NCI-H2196 treated with DMSO at 0.1 percent for 48 hours (cell line): ENCODE results near the gene SH3BP5L.
"Not testable (repeated sequence)": the region's sequence is repeated elsewhere in the genome, so short reads cannot be mapped to it uniquely, and the experiment has no call there.

Experiments
- DNase-seq: peaks from one replicate; lab custom pipeline; 2025; ENCODE audit not compliant: unreplicated experiment; lab: John Stamatoyannopoulos, UW

The SH3BP5L gene

DNA sequence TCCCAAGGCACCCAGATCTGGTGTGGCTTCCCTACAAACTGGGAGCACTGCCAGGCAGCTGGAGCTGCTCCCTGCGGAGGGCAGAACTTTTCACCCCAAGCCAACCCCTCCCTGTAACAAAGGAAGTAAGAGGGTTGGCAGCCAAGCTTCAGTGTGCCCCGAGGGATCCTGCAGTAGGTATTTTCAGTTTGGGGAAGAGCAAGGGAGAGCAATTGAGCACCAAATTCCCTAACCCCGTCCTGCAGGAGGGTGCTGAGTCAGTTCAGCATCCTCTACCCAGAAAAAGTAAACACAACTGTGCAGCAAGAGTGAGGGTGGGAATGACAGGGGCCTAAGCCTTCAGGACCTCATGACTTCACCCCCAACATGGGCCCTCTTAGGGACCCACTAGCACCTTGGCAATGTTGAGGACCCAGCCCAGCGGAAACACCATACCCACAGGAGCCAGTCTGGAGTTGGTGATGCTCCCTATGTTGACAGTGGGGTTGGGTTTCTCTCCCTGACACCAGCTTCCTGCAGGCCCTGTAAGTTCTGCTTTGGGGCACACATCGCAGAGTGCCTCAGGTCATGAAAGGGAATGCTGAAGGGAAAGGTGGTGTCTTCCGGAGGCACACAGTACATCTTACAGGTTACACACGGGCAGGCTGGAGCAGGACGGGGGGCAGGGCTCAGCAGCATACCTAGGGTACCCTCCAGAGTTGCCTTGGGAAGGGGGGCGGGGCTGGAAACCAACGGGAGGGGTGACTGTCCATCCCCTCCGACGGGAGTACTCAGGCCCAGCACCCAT lies 14.8 kb downstream of the SH3BP5L start:
- no peak for DNase-seq

DNA sequence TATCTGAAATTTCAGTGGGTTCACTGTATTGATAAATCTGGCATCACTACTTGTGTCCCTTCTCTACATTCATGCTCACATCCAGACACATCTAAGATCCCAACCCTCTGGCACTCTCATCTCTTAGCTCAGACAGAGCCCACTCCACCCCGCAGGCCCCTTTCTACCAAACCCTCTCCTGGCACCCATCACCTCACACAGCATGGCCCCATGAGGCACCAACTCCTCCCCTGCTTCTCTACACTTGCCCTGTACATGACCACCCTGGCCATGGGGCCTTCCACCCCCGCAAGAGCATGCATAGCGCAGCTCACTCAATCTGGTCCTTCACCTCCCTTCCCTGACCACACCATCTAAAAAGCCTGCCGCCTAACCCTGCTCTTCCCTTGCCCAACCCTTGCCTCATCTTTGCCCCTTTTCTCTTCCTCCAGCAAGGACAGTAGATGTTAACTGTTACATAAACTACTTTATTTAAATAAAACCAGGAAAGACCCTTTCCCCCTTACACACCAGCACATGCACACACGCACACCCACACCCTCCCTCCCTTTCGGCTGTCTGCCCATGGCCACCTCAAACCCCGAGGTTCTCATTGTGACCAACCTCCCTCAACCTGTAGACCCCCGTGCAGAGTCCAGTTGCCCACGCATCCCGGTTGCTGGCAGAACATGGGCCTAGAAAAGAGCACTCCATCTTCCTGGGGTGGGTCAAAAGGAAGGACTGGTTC lies 15.6 kb downstream of the SH3BP5L start:
- no peak for DNase-seq

GRCh38 chr1:248808876-248809275 lies 16.8 kb downstream of the SH3BP5L start:
- DNase-seq = no peak

DNA sequence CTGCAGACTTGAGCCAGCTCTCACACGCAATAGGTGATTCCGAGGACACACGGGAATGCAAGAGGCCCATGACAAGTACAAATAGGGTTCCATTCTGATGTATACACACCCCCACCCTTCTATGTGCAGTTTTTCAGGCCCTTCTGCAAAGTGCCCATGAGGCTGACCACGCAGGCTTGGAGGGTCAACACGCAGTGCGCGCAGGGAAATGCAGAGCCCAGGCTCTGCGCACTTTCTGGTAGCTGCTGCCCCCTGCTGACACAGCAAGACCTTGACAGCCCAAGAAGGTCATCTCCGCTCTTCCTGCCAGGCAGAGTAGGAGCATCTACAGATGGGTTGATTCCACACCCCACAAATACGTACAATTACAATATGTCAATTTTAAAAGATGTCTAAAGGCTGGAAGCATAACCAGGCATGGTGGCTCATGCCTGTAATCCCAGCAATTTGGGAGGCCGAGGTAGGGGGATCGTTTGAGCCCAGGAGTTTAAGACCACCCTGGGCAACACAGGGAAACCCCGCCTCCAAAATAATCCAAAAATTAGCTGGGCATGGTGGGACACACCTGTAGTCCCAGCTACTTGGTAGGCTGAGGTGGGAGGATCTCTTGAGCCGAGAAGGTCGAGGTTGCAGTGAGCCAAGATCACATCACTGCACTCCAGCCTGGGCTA lies 18.5 kb downstream of the SH3BP5L start:
- no peak for DNase-seq

- no peak for DNase-seq
Measured at GRCh38 chr1:248805876-248806275, 19.8 kb downstream of the SH3BP5L start.

- DNase-seq = no peak
Measured at GRCh38 chr1:248804771-248805681, 20.7 kb downstream of the SH3BP5L start.

DNA sequence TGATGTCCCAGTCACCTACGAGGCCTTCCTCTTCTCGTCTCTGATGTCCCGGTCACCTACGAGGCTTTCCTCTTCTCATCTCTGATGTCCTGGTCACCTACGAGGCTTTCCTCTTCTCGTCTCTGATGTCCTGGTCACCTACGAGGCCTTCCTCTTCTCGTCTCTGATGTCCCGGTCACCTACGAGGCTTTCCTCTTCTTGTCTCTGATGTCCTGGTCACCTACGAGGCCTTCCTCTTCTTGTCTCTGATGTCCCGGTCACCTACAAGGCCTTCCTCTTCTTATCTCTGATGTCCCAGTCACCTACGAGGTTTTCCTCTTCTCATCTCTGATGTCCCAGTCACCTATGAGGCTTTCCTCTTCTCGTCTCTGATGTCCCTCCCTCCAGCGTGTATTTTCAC lies 22.2 kb downstream of the SH3BP5L start:
- not testable (repeated sequence) for DNase-seq

GRCh38 chr1:248802454-248802853 lies 23.3 kb downstream of the SH3BP5L start:
- no peak for DNase-seq

DNA sequence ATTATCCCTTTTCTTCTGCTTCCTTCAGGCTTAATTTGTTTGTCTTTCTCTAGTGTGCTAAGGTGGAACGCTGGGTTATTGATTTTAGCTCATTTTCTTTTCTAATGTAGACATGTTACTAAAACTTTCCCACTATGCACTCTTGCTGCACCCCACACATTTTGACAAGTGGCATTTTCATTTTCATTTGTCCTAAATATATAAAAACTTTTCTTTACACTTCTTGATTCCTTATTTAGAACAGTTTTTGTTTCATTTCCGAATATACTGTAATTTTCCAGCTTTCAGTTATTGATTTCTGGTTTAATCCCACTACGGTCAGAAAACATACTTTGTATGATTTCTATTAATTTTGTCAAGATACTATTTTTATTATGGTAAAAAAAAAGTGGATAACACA lies 25.3 kb downstream of the SH3BP5L start:
- no peak for DNase-seq

DNA sequence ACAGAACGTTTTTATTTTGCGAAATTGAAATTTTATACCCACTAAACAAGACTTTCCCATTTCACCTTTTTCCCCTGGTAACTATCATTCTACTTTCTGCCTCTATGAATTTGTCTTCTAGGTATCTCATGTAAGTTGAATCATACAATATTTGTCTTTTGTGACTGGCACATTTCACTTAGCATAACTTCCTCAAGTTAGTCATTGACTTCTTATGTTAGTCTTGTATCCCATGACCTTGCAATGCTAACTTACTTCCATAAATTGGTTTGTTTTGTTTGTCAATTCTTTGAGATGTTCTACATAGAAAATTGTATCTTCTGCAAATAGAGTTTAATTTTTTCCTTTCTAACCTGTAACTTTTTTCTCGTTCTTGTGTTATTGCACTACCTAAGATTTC lies 26.9 kb downstream of the SH3BP5L start:
- DNase-seq = no peak

GRCh38 chr1:248794663-248795062 lies 31.1 kb downstream of the SH3BP5L start:
- not testable (repeated sequence) for DNase-seq

DNA sequence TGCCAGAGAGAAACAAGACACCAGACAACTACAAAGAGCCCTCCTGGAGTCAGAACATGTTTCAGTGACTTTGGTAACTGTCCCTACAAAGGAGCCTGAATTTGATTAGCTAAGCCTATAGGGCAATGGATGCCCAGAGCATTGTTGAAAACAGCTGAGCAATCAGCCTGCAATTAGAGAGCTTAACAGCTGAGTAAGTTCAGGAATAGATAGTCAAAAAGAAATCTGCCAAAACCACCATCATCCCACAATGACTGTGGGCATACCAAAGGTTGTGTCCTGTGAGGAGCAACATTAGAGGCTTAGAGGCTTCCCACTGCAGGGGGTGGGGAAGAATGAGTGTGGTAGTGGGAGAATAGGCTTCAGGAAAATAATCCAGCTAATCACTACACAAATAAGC lies 32.1 kb downstream of the SH3BP5L start:
- no peak for DNase-seq

DNA sequence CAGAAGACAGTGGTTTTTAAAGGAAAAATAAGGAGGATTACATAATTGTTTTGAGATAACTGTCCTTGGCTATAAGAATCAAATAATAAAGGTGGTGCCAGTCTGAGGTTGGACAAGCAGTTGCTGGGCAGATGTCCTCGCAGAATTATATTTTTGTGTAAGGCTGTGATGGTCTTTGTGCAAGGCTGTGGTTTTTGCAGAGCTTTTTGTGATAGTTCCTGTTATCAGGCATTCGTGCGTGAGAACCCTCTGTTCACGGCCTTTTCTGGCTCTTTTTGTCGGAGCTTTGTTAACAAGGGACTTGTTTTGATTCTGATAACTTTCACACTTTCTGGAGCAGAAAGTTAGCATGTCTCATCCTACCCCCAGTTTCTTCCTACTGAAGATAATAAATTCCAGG lies 33.4 kb downstream of the SH3BP5L start:
- DNase-seq = no peak

DNA sequence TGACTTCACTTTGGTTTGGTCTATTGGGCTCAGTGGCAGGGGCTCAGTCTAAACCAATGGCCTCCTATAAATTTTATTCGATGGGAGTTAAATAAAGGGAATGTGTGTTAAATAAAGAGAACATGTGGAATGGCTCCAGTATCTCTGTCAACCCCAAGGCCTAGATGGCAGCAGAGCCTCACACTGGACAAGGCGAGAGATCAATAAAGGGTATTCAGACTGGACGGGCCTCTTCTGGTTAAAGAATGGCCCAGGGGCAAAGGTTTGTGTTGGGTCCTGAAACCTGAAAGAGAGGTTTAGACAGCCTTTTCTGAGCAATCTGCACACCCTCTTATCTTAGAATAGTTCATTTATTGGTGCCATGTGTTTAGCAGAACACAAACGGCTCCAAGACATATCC lies 34.7 kb downstream of the SH3BP5L start:
- no peak for DNase-seq

DNA sequence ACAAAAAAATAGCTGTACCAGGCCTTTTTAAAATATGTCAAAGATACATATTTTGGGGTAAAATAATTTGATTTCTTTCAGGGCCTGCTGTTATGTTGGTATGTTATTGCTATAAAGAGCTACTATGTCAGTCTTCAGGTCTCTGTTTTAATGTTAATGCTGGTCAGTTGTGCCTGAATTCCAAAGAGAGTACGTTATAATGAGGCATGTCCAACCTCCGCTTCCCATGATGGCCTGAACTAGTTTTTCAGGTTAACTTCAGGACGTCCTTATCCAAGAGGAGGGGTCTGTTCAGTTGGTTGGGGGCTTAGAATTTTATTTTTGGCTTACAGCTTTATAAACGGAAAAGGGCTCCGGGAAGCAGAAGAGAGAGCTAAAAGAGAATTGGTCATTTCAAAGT lies 35.3 kb downstream of the SH3BP5L start:
- no peak for DNase-seq

DNA sequence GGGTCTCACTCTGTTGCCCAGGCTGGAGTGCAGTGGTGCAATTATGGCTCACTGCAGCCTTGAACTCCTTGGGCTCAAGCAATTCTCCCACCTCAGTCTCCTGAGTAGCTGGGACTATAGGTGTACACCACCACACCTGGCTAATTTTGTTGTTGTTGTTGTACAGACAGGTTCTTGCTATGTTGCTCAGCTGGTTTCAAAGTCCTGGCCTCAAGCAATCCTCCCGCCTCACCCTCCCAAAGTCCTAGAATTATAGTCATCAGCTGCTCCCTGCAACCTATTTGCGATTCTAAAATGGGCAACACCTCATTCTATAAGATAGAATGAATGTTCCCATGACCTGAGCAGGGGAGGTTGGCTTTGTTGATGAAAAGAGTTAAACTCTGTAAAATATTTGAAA lies 36.4 kb downstream of the SH3BP5L start:
- not testable (repeated sequence) for DNase-seq

- no peak for DNase-seq
Measured at GRCh38 chr1:248788327-248788726, 37.4 kb downstream of the SH3BP5L start.

- no peak for DNase-seq
Measured at GRCh38 chr1:248787430-248787829, 38.3 kb downstream of the SH3BP5L start.

DNA sequence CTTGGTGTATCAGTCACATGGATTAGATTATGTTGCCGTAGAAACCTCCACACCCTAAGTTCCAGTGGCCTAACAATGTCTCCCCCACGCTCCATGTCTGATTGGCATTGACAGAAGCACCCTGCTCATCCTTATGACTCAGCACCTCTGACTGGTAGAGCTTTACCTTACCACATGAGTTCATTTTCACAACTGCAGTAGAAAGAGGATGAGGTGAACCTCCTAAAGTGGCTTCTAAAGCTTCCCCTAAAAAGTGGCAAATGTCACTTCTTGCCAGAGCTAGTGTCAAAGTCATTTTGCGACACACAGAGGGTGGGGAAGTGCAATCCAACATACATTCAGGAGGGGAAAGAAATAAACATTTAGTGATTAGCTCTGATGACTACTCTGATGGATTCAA lies 39.6 kb downstream of the SH3BP5L start:
- DNase-seq = no peak

GRCh38 chr1:248783367-248783766 lies 42.3 kb downstream of the SH3BP5L start:
- no peak for DNase-seq
